GM21717 (cell line): Measurements from ENCODE around the gene RAPSN.

Experiments used
- ATAC-seq: cut with Tn5 transposase; IDR thresholded peaks from one replicate; pipeline ENCODE4 v1.9.1; 2021; ENCODE audit warnings: mild to moderate bottlenecking, moderate library complexity; ENCODE audit not compliant: unreplicated experiment

Gene RAPSN

GRCh38 chr11:47448566-47449427 is at the start of gene RAPSN:
TSS of gene RAPSN (minus strand) at chr11:47449136. CDS start at chr11:47448964, 172 bp downstream.
- no peak for ATAC-seq

GRCh38 chr11:47498149-47498548 is 49.2 kb upstream of the RAPSN start:
- no peak for ATAC-seq

GRCh38 chr11:47496808-47497207 is 47.9 kb upstream of the RAPSN start:
- ATAC-seq: no peak

DNA sequence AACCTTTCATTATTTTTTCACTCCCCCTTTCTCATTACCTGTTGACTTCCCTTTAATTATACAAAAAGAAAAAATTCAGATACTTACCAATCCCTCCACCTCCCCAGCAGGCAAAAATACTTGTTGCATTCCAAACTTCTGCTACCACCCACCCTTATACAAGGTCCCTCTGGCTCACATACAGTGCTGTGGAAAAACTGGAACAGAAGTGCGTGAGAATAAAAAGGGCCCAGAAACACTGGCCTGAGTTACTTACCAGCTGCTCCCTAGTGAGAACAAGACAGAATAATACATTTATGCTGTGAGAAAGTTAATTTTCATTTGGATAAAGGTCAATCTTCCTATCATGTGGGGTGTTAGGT is 46.9 kb upstream of the RAPSN start:
- ATAC-seq: no peak

GRCh38 chr11:47495011-47495855 is 46.3 kb upstream of the RAPSN start:
- ATAC-seq: no peak

DNA sequence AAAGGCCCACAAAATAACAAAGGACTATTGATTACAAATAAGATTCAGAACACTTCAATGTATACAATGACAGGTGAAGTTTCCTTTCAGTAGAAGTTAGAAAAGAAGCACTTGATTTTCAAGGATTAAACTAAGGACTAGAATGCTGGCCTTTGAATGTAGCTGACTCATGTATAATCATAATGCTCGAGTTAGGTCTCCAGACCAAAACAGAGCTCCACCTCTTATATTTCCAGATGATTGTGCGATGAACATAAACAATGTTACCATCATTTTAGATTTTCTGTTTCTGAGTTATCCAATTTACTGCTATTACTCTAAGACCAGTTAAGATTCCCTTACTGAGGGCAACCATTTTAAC is 40.4 kb upstream of the RAPSN start:
- no peak for ATAC-seq

- no peak for ATAC-seq
Observed at GRCh38 chr11:47488674-47489394, 39.9 kb upstream of the RAPSN start.

GRCh38 chr11:47488111-47488510 is 39.2 kb upstream of the RAPSN start:
- ATAC-seq: no peak

DNA sequence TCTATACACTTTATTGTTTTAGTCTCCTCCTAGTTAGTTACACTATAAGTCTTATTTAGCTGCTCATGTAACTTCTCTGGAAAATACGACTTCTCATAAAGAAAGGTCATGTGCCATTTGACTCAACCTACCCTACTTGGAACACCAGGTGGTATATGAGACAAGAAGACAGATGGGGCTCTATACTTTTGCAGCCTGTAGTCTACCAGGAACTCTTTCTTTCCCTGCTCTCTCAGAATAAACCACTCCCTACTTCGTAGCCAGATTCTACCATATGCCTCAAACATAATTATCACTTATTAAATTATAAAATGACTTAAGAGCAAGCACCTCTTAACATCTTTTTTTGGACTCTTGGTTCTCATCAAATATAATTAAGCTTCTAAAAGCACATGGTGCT is 38.5 kb upstream of the RAPSN start:
- ATAC-seq: no peak

DNA sequence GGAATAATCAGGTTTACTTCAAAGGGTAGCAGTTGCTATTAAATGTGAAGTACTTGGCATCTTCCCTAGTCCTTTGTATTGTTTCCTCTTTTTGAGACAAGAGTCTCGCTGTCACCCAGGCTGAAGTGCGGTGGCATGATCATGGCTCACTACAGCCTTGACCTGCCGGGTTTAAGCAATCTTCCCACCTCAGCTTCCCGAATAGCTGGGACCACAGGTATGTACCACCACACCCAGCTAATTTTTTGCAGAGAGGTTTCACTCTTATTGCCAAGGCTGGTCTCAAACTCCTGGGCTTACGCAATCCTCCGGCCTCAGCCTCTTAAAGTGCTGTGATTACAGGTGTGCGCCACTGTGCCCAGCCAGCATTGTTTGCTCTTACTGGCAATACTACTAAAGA is 36.2 kb upstream of the RAPSN start:
- ATAC-seq: no peak

- no peak for ATAC-seq
Observed at GRCh38 chr11:47483457-47483856, 34.5 kb upstream of the RAPSN start.

GRCh38 chr11:47480762-47481161 is 31.8 kb upstream of the RAPSN start:
- no peak for ATAC-seq

DNA sequence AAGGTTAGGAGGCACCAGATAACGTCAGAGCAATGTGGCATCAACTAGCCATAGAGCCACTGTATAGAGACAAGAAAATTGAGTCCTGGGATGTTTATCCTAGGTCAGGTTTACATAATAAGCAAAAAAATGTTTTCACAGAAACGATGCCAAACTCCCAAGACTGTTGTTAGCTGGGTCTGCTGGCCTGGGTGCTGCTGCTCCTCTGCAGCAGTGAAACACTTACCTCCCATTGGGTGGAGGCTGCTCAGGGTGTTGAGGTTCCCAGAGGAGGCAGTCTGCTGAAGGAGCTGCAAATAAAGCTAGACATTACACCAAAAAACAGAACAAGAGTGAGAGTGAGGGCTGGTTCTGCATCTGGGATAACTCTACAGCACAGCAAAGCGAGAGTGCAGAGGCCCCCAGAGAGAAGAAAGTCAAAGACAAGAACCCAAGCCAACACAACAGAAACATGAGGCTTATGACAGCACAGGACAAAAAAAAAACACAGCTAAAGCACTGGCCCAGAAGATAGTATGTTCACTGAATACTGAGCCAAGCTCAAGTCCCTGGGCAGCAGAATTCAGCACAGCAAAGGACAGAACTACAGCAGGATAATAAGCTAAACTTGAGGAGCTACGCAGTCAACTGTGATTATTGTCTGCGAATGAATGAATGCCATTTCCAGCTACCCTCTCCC is 29.9 kb upstream of the RAPSN start:
- no peak for ATAC-seq

DNA sequence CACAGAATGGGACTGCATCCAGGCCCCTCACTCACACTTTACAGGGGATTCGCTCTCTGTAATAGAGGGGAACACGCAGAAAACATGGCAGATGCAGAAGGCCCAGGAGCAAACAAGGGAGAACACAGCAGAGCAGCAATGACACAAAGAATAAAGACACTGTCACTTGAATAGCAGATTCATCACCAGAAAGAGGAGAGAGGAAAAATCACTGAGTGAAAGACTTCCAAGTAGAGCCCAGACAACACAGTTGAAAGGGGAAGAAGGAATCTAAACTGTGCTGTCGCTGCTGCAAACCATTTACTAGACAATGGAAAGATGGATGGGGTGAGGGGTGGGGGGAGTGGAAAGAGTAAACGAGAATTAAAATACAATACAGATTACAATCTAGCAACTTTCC is 28.8 kb upstream of the RAPSN start:
- ATAC-seq: no peak

DNA sequence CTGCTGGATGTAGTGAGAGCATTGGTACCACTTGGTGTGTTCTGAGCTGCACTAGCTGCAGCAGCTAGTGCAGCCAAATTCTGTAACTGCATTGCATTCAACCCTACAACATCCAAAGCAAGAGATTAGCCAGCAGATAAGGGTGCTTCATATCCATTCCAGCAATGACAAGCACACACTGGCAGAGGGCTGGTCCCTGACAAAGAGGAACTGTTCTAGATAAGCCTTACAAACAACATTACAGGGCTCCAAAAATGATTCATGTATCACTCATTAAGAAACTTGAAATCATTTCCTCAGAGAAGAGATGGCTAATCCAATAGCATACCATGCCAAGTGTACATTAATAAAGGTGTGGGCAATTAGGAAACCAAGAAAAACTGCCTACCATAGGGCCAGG is 28.4 kb upstream of the RAPSN start:
- no peak for ATAC-seq

GRCh38 chr11:47470671-47471070 is 21.7 kb upstream of the RAPSN start:
- ATAC-seq: no peak

GRCh38 chr11:47469361-47470179 is 20.6 kb upstream of the RAPSN start:
- no peak for ATAC-seq

- no peak for ATAC-seq
Observed at GRCh38 chr11:47468598-47469214, 19.8 kb upstream of the RAPSN start.

DNA sequence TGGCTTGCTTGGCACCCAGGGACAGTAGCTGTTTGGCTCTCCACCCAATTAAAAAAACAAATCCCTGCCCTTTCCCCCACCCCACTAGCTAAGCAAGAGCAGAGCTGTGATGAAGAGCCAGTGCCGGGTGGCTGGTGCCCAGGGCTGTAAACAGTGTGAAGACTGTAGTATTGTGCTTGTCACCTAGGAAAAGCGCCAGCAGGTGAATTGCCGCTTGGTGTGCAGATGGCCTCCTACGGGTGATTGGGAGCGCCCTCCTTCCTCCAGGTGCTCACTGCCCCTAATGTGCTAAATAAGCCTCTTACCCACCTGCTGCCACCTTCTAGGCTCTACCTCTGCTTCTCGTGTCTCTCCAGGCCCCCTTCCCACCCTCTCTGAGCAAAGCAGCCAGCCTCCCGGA is 18.4 kb upstream of the RAPSN start:
- ATAC-seq: no peak
